Esophagus squamous epithelium (tissue), 5 donors: ENCODE results near the gene DDAH1. TPM values are rescaled to one million over a fixed set of nuclear protein-coding genes. Genes with fewer than 3 reads are reported as not detected.

Source experiments
- DNase-seq: peaks from one replicate; lab custom pipeline; 2025; lab: John Stamatoyannopoulos, UW
- H3K27ac ChIP-seq, 4 donors: fragments of 200-600 bp; sonication (generic); one replicate each; pipeline ENCODE4 v1.5.1; 2016 to 2019; ENCODE audit warnings: mild to moderate bottlenecking in 1 of 4
- H3K27me3 ChIP-seq, 4 donors: fragments of 200-600 bp; sonication (generic); 1 replicate in 3 of 4; 2 replicates in 1 of 4; pipeline versions ENCODE4 v1.5.1 to v1.6.0; 2017 to 2021; ENCODE audit warnings: antibody characterized with exemption in 1 of 4
- H3K36me3 ChIP-seq, 3 donors: fragments of 200-600 bp; sonication (generic); one replicate each; pipeline ENCODE4 v1.5.1; 2016 to 2019
- H3K4me1 ChIP-seq, 3 donors: fragments of 200-600 bp; sonication (generic); one replicate each; pipeline ENCODE4 v1.5.1; 2017 to 2019
- H3K4me3 ChIP-seq, 4 donors: fragments of 200-600 bp; sonication (generic); 1 replicate in 3 of 4; 2 replicates in 1 of 4; pipeline ENCODE4 v1.5.1; 2016 to 2019; ENCODE audit warnings: mild to moderate bottlenecking in 2 of 4, moderate library complexity in 1 of 4
- H3K9me3 ChIP-seq, 3 donors: fragments of 200-600 bp; sonication (generic); one replicate each; pipeline ENCODE4 v1.5.1; 2016 to 2019
- POLR2A ChIP-seq, 4 donors: fragments of 450-650 bp; IDR thresholded peaks; one replicate each; pipeline ENCODE4 v1.6.1; 2017; ENCODE audit warnings: antibody characterized with exemption in 4 of 4, mild to moderate bottlenecking in 4 of 4, moderate library complexity in 3 of 4
- WGBS, 2 donors: methylation state at CpG; one replicate each; pipeline ENCODE4 v1.1.5; 2018; 5-methylcytosine and 5-hydroxymethylcytosine counted together
- intact Hi-C: fragments of 100-400 bp; cut with DNase I; formaldehyde crosslinking; loops from one replicate; pipeline ENCODE4 v1.15.0; 2022
- total RNA-seq, 4 donors: library from RNA; depleted of rRNA; stranded (reverse); fragments of >200 nt; gene quantifications; one replicate each; pipeline ENCODE4 v1.1.0, GENCODE V29; 2016
- TF ChIP-seq, protein P1 (sequence below), 6 experiments: fragments of 450-650 bp in 4 of 6; fragments of 200-600 bp in 2 of 6; sonication (generic) in 2 of 6; IDR thresholded peaks; one replicate each; pipeline ENCODE4 v1.5.1; 2016 to 2019; ENCODE audit warnings: antibody characterized with exemption in 6 of 6, mild to moderate bottlenecking in 4 of 6, moderate library complexity in 4 of 6
- donor health status: DM: yes; HTN: yes; CAD: no.

DDAH1 gene
- total RNA-seq, 4 donors from 2014 or later = 6.1 to 13.8 (median 11.5) TPM

DNA sequence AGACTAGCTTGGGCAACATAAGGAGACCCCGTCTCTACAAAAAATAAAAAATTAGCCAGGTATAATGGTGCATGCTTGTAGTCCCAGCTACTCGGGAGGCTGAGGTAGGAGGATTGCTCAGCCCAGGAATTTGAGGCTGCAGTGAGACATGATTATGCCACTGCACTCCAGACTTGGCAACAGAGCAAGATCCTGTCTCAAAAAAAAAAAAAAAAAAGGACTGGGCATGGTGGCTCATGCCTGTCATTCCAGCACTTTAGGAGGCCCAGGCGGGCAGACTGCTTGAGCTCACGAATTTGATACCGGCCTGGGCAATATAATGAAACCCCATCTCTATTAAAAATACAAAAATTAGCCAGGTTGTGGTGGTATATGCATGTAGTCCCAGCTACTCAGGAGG lies 141.2 kb downstream of the DDAH1 start:
- H3K27ac ChIP-seq = no peak overlapping the region
- no peaks in the 10 kb centered on the region for H3K9me3 ChIP-seq
- intact Hi-C loops = no loop called here
- H3K4me3 ChIP-seq = no peak overlapping the region
- no peaks in the 10 kb centered on the region for H3K36me3 ChIP-seq
- H3K4me1 ChIP-seq = peaks cover 0 to 26% (median 9%) of the 10 kb centered on the region in 3 donors
- DNase-seq = no peak
- no peaks in the 10 kb centered on the region for H3K27me3 ChIP-seq
- 92 to 100% methylated on average over 5 of the region's 5 CpGs for WGBS, 2 donors
- TF ChIP-seq, protein P1, sequence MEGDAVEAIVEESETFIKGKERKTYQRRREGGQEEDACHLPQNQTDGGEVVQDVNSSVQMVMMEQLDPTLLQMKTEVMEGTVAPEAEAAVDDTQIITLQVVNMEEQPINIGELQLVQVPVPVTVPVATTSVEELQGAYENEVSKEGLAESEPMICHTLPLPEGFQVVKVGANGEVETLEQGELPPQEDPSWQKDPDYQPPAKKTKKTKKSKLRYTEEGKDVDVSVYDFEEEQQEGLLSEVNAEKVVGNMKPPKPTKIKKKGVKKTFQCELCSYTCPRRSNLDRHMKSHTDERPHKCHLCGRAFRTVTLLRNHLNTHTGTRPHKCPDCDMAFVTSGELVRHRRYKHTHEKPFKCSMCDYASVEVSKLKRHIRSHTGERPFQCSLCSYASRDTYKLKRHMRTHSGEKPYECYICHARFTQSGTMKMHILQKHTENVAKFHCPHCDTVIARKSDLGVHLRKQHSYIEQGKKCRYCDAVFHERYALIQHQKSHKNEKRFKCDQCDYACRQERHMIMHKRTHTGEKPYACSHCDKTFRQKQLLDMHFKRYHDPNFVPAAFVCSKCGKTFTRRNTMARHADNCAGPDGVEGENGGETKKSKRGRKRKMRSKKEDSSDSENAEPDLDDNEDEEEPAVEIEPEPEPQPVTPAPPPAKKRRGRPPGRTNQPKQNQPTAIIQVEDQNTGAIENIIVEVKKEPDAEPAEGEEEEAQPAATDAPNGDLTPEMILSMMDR (IDR thresholded peaks at IDR 0.05) = no peak
- TF ChIP-seq POLR2A (IDR thresholded peaks at IDR 0.05) = no peak

DNA sequence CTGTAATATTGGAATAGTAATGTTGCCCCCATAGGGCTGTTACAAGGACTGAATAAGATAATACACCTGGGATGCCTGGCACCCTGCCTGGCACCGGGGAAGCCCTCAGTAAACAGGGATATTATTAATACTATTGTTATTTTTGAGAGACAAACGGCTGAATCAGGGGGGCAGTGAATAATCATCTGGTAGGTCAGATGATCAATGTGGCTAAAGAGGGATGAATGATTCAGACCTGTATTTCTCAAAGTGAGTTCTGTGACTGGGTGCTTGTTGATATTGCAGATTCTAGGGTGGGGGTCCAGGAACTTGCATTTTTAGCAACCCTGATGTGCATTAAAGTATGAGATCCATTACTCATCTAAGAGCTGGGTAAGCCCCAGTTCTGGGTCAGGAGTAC lies 142.3 kb downstream of the DDAH1 start:
- Histone ChIP-seq H3K9me3 (no peaks in the 10 kb centered on the region), H3K4me3 (no peak overlapping the region), H3K4me1 (peaks cover 0 to 24% (median 9%) of the 10 kb centered on the region in 3 donors), H3K36me3 (no peaks in the 10 kb centered on the region), H3K27ac (no peak overlapping the region), H3K27me3 (no peaks in the 10 kb centered on the region)
- 47 to 56% methylated on average over 2 of the region's 2 CpGs for WGBS, 2 donors
- intact Hi-C loops = no loop called here
- TF ChIP-seq, protein P1 (IDR thresholded peaks at IDR 0.05) = no peak
- no peak for TF ChIP-seq POLR2A (IDR thresholded peaks at IDR 0.05)
- no peak for DNase-seq

DNA sequence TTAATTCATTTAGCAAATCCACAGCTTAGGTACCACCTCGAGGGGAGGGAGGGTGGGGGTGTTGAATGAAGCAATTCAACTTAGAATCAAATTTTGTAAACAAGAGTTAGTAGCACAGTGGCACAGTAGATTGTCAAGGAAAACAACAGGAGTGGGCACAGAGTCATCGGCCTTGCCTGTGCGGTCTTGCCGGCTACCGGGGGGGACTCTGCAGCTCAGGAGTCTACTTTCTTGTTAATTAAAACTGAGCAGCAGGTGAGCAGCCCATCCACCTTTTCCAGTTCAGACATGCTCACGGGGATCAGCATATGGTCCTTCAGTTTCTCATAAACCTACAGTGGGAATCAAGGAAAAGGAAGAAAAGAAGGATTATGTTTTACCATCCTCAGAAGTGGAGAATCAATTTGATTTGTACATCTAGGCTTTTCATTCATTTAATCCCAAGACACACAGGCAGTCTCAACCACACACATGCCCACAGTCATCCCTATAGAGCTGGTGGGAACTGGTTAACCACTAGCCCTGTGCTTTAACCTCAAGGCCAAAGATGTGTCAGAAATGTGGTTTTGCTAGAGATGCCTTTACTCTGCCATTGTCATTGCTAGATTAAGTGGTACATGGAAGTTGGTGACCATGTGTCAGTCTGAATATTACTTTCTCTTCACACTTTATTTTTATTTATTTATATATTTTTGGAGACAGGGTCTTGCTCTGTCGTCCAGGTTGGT lies 143.6 kb downstream of the DDAH1 start:
- H3K9me3 ChIP-seq = no peaks in the 10 kb centered on the region
- no peak overlapping the region for H3K4me3 ChIP-seq
- DNase-seq = no peak
- H3K4me1 ChIP-seq = peaks cover 0 to 24% (median 9%) of the 10 kb centered on the region in 3 donors
- intact Hi-C loops = no loop called here
- H3K27me3 ChIP-seq = no peaks in the 10 kb centered on the region
- no peaks in the 10 kb centered on the region for H3K36me3 ChIP-seq
- no peak overlapping the region for H3K27ac ChIP-seq
- TF ChIP-seq, protein P1 (IDR thresholded peaks at IDR 0.05) = no peak
- TF ChIP-seq POLR2A (IDR thresholded peaks at IDR 0.05) = no peak
- WGBS, 2 donors = 41 to 64% methylated on average over 7 of the region's 7 CpGs

DNA sequence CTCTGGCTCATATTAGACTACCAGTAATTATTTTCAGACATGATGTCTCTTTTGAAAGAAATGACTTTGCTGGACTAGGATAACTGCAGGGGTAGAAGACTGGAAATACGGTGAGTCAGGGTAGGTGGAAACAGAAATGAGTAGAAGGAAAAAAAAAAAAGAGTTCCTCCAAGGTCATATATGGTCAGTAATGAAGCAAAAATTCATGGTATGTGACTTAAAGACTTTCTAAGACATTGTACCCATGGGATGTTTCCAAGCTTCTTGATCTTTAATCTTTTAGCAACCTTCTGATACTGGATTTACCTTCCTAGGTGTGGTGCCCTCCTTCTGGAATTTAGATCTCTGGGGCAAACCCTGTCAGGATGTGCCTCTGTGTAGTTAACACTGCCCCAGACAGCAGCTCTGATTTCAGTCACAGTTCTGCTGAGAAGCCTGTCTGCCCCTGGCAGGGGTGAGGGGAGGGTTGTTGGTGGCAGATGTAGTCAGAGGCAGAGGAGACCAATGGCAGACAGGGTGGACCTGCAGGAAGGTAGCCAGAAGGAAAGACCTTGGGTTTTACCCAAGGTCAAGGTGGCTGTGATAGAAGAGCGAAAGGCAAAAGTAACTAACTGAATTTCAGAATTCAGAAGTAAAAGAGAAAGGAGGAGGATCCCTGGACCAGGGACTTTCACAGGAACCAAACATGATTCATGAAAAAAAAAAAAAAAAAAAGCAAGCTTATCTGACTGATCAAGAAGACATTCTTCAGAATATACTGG lies 144.4 kb downstream of the DDAH1 start:
- Histone ChIP-seq H3K4me3 (no peak overlapping the region), H3K27ac (peak overlapping the region in 3 of 4 donors; percentile 4 to 37 (median 26)), H3K4me1 (peaks cover 0 to 24% (median 9%) of the 10 kb centered on the region in 3 donors), H3K9me3 (no peaks in the 10 kb centered on the region), H3K36me3 (no peaks in the 10 kb centered on the region), H3K27me3 (no peaks in the 10 kb centered on the region)
- intact Hi-C loops = no loop called here
- TF ChIP-seq, protein P1 (IDR thresholded peaks at IDR 0.05) = no peak
- no peak for TF ChIP-seq POLR2A (IDR thresholded peaks at IDR 0.05)
- no peak for DNase-seq
- WGBS, 2 donors = 41 to 52% methylated on average over 2 of the region's 2 CpGs

DNA sequence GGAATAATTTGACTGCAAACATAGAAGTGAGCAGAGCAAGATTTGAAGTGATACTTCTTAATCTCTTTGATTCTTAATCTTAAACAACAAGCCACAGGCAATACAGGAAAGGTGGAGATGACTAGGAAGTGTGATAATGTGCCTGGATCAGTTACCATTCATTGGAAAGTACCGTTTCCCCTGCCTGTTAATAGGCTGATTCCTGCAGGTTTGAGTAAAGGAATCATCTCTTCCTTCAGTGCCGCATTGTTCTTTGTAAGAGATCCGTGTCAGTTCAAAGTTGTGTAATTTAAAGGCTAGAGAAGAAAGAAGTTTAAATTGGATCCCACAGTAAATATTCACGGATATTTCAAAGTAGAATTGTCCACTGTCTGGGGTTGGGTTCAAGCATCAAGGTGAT lies 145.0 kb downstream of the DDAH1 start:
- Histone ChIP-seq H3K27ac (peak overlapping the region in 2 of 4 donors; percentile 18 to 26), H3K4me3 (no peak overlapping the region), H3K4me1 (peaks cover 0 to 25% (median 9%) of the 10 kb centered on the region in 3 donors), H3K36me3 (no peaks in the 10 kb centered on the region), H3K27me3 (no peaks in the 10 kb centered on the region), H3K9me3 (no peaks in the 10 kb centered on the region)
- intact Hi-C loops = no loop called here
- WGBS, 2 donors = 30 to 34% methylated on average over 4 of the region's 4 CpGs
- DNase-seq = no peak
- TF ChIP-seq POLR2A (IDR thresholded peaks at IDR 0.05) = no peak
- TF ChIP-seq, protein P1 (IDR thresholded peaks at IDR 0.05) = no peak
